HG03064 (cell line): ENCODE data around the gene KCNN2.
"Not testable (repeated sequence)": the region's sequence is repeated elsewhere in the genome, so short reads cannot be mapped to it uniquely, and the experiment has no call there.

Experiments
- ATAC-seq: cut with Tn5 transposase; IDR thresholded peaks from one replicate; pipeline ENCODE4 v1.9.1; 2021; ENCODE audit warnings: low read depth; ENCODE audit not compliant: unreplicated experiment

KCNN2 gene

GRCh38 chr5:114418176-114419066 is 56.6 kb downstream of the KCNN2 start:
- ATAC-seq, result peak; percentile 89

- peak; percentile 11 for ATAC-seq
Measured at GRCh38 chr5:114419067-114419388, 57.2 kb downstream of the KCNN2 start.

GRCh38 chr5:114419959-114420358 is 58.1 kb downstream of the KCNN2 start:
- ATAC-seq, result no peak

- no peak for ATAC-seq
Measured at GRCh38 chr5:114427204-114427603, 65.3 kb downstream of the KCNN2 start.

- no peak for ATAC-seq
Measured at GRCh38 chr5:114430532-114430931, 68.7 kb downstream of the KCNN2 start.

- not testable (repeated sequence) for ATAC-seq
Measured at GRCh38 chr5:114432684-114433083, 70.8 kb downstream of the KCNN2 start.

GRCh38 chr5:114434396-114435219 is 72.7 kb downstream of the KCNN2 start:
- no peak for ATAC-seq

GRCh38 chr5:114435220-114435481 is 73.3 kb downstream of the KCNN2 start:
- no peak for ATAC-seq

- ATAC-seq, result no peak
Measured at GRCh38 chr5:114435885-114436299, 74.0 kb downstream of the KCNN2 start.

GRCh38 chr5:114437936-114438335 is 76.1 kb downstream of the KCNN2 start:
- no peak for ATAC-seq

- no peak for ATAC-seq
Measured at GRCh38 chr5:114438471-114438870, 76.6 kb downstream of the KCNN2 start.

GRCh38 chr5:114447084-114447773 is 85.4 kb downstream of the KCNN2 start:
- no peak for ATAC-seq

- no peak for ATAC-seq
Measured at GRCh38 chr5:114448481-114448880, 86.6 kb downstream of the KCNN2 start.

GRCh38 chr5:114449860-114450421 is 88.1 kb downstream of the KCNN2 start:
- ATAC-seq, result peak; percentile 98

- ATAC-seq, result no peak
Measured at GRCh38 chr5:114450437-114450836, 88.6 kb downstream of the KCNN2 start.

GRCh38 chr5:114458726-114459125 is 96.9 kb downstream of the KCNN2 start:
- no peak for ATAC-seq

- ATAC-seq, result no peak
Measured at GRCh38 chr5:114467171-114467570, 105.3 kb downstream of the KCNN2 start.

- ATAC-seq, result no peak
Measured at GRCh38 chr5:114467729-114468128, 105.9 kb downstream of the KCNN2 start.

- ATAC-seq, result no peak
Measured at GRCh38 chr5:114469372-114469771, 107.5 kb downstream of the KCNN2 start.

- no peak for ATAC-seq
Measured at GRCh38 chr5:114471529-114471928, 109.7 kb downstream of the KCNN2 start.

- no peak for ATAC-seq
Measured at GRCh38 chr5:114473541-114473940, 111.7 kb downstream of the KCNN2 start.
